ENCODE measurements around the gene TACC3.

- TF ChIP-seq EGR1 (IDR thresholded peaks at IDR 0.05; ENCODE audit: borderline replicate concordance, low read depth, low read length) (no peak), CHD1 (IDR thresholded peaks at IDR 0.05; ENCODE audit: low read depth, low read length) (no peak)
These were observed 35.8 kb upstream of the TACC3 start for GRCh38 chr4:1685235-1686150.
